HepG2 (cell line): Measurements from ENCODE around the gene NFIC.

Experiments used
- NR2C2 ChIP-seq: sonication (generic); formaldehyde crosslinking; IDR thresholded peaks from 2 replicates; pipeline ENCODE4 v1.4.0; 2020; ENCODE audit warnings: missing genetic modification reagents, mild to moderate bottlenecking, moderate library complexity, borderline replicate concordance
- ZNF446 ChIP-seq: sonication (generic); formaldehyde crosslinking; IDR thresholded peaks from 2 replicates; pipeline ENCODE4 v1.5.0; 2020; ENCODE audit warnings: mild to moderate bottlenecking, missing genetic modification reagents

DNA sequence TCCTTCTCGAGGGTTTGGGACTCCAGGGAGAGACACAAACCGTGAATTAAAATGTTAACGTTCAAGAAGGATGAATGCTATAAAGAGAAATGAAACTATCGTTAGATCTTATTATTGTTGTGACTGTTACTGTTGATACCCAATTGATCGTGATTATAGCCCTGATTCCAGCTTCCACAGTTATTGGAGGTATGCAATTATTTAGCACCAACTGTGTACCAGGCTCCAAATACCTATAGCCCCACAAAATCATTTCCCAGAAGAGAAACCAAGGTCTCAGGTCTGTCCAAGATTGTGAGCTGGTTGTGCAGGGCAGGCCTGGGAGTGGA lies 30.1 kb upstream of the NFIC start:
- TF ChIP-seq NR2C2 (CRISPR knock-in tag) (no peak), ZNF446 (no peak)
